ENCODE results near the gene PAGR1.

DNA sequence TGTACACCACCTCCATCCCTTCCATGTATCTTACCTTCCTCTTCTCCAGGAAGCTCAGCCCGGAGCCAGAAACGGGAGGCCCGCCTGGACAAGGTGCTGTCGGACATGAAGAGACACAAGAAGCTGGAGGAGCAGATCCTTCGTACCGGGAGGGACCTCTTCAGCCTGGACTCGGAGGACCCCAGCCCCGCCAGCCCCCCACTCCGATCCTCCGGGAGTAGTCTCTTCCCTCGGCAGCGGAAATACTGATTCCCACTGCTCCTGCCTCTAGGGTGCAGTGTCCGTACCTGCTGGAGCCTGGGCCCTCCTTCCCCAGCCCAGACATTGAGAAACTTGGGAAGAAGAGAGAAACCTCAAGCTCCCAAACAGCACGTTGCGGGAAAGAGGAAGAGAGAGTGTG lies 3.6 kb downstream of the PAGR1 start:
- TF ChIP-seq CTCF (IDR thresholded peaks at IDR 0.05) (no peak), POLR2AphosphoS5 (IDR thresholded peaks at IDR 0.05) (no peak)
